ENCODE measurements around the gene CFAP74.

DNA sequence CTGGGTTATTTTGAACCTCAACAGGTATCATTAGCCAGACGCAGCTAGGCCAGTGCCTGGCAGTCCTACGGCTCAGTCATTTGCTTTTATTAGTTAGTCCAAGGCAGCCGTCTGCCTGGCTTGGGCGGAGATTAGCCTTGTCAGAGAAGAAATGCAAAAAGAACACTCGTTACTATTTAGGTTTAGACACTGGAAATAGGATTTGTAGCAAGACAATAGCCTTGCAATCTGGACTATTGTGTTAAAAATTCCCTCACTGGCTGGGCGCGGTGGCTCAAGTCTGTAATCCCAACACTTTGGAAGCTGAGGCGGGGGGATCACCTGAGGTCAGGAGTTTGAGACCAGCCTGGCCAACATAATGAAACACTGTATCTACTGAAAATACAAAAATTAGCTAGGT, 35.7 kb upstream of the CFAP74 start:
- TF ChIP-seq, protein P1, sequence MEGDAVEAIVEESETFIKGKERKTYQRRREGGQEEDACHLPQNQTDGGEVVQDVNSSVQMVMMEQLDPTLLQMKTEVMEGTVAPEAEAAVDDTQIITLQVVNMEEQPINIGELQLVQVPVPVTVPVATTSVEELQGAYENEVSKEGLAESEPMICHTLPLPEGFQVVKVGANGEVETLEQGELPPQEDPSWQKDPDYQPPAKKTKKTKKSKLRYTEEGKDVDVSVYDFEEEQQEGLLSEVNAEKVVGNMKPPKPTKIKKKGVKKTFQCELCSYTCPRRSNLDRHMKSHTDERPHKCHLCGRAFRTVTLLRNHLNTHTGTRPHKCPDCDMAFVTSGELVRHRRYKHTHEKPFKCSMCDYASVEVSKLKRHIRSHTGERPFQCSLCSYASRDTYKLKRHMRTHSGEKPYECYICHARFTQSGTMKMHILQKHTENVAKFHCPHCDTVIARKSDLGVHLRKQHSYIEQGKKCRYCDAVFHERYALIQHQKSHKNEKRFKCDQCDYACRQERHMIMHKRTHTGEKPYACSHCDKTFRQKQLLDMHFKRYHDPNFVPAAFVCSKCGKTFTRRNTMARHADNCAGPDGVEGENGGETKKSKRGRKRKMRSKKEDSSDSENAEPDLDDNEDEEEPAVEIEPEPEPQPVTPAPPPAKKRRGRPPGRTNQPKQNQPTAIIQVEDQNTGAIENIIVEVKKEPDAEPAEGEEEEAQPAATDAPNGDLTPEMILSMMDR (IDR thresholded peaks at IDR 0.05): no peak
- no peak for TF ChIP-seq POLR2A (IDR thresholded peaks at IDR 0.05)
